Calu3 (cell line): ENCODE results near the gene PARP14. TPM values are rescaled to one million over a fixed set of nuclear protein-coding genes. Genes with fewer than 3 reads are reported as not detected.

Experiments used
- BruUV-seq: library from RNA; stranded (reverse); fragments of 400-500 nt; replicated peaks from 2 replicates; lab custom pipeline; 2021; lab: Mats Ljungman, UMichigan
- CTCF ChIA-PET: fragments of 300-600 bp; sonication (Branson Sonifier 250); formaldehyde crosslinking; loops from one replicate; lab custom pipeline; 2022; ENCODE audit warnings: antibody characterized with exemption; lab: Charles Lee
- DNase-seq: peaks from one replicate; pipeline ENCODE4 v3.0.0; 2022
- H3K27ac Mint-ChIP-seq: one replicate; pipeline ENCODE4 v1.8.0; 2022; ENCODE audit warnings: mixed read lengths; ENCODE audit not compliant: unreplicated experiment
- H3K27me3 Mint-ChIP-seq: one replicate; pipeline ENCODE4 v1.8.0; 2022; ENCODE audit warnings: mixed read lengths; ENCODE audit not compliant: unreplicated experiment
- H3K36me3 Mint-ChIP-seq: one replicate; pipeline ENCODE4 v1.8.0; 2022; ENCODE audit warnings: mild to moderate bottlenecking, moderate library complexity, mixed read lengths; ENCODE audit not compliant: insufficient read depth, unreplicated experiment
- H3K4me1 Mint-ChIP-seq: one replicate; pipeline ENCODE4 v1.8.0; 2022; ENCODE audit warnings: mild to moderate bottlenecking, low read depth, mixed read lengths; ENCODE audit not compliant: unreplicated experiment
- H3K4me3 Mint-ChIP-seq: one replicate; pipeline ENCODE4 v1.8.0; 2022; ENCODE audit warnings: mild to moderate bottlenecking, low read depth, moderate library complexity, mixed read lengths; ENCODE audit not compliant: unreplicated experiment
- H3K9me3 Mint-ChIP-seq: one replicate; pipeline ENCODE4 v1.8.0; 2022; ENCODE audit warnings: low read depth, mixed read lengths; ENCODE audit not compliant: unreplicated experiment
- CTCF ChIP-seq: fragments of 200-600 bp; IDR thresholded peaks from one replicate; pipeline ENCODE4 v1.8.0; 2022; ENCODE audit warnings: antibody characterized with exemption; ENCODE audit not compliant: unreplicated experiment
- intact Hi-C: fragments of 100-400 bp; cut with micrococcal nuclease; formaldehyde crosslinking; loops from one replicate; pipeline ENCODE4 v1.10.0; 2022; ENCODE audit not compliant: unreplicated experiment
- total RNA-seq: library from RNA; stranded (reverse); gene quantifications from 2 replicates; pipeline ENCODE4 v1.2.3, GENCODE V29; 2022

Gene PARP14
- total RNA-seq, 1 experiment from 2014 or later = 95.5 TPM

- no peak for TF ChIP-seq CTCF
- BruUV-seq = no TSS peak
- no peaks in the 10 kb centered on the region for H3K27me3 Mint-ChIP-seq
- H3K4me3 Mint-ChIP-seq = no peak overlapping the region
- CTCF ChIA-PET = no interaction called here
- DNase-seq = no peak
- no peak overlapping the region for H3K27ac Mint-ChIP-seq
- no peaks in the 10 kb centered on the region for H3K9me3 Mint-ChIP-seq
- intact Hi-C loops = no loop called here
- H3K36me3 Mint-ChIP-seq = peaks cover 18% of the 10 kb centered on the region
- H3K4me1 Mint-ChIP-seq = no peaks in the 10 kb centered on the region
Observed at GRCh38 chr3:122719273-122719921, 38.8 kb downstream of the PARP14 start.

- DNase-seq = no peak
- peaks cover 18% of the 10 kb centered on the region for H3K36me3 Mint-ChIP-seq
- H3K27ac Mint-ChIP-seq = no peak overlapping the region
- H3K4me3 Mint-ChIP-seq = no peak overlapping the region
- CTCF ChIA-PET = no interaction called here
- H3K27me3 Mint-ChIP-seq = no peaks in the 10 kb centered on the region
- H3K9me3 Mint-ChIP-seq = no peaks in the 10 kb centered on the region
- TF ChIP-seq CTCF = no peak
- BruUV-seq = no TSS peak
- no peaks in the 10 kb centered on the region for H3K4me1 Mint-ChIP-seq
- intact Hi-C loops = no loop called here
Observed at GRCh38 chr3:122725106-122725505, 44.5 kb downstream of the PARP14 start.

GRCh38 chr3:122727294-122727693 lies 46.7 kb downstream of the PARP14 start:
- H3K4me1 Mint-ChIP-seq = no peaks in the 10 kb centered on the region
- H3K4me3 Mint-ChIP-seq = no peak overlapping the region
- no peaks in the 10 kb centered on the region for H3K27me3 Mint-ChIP-seq
- intact Hi-C loops = no loop called here
- peaks cover 3% of the 10 kb centered on the region for H3K9me3 Mint-ChIP-seq
- CTCF ChIA-PET = no interaction called here
- DNase-seq = no peak
- TF ChIP-seq CTCF = no peak
- H3K27ac Mint-ChIP-seq = no peak overlapping the region
- no TSS peak for BruUV-seq
- peaks cover 21% of the 10 kb centered on the region for H3K36me3 Mint-ChIP-seq

- no peak overlapping the region for H3K4me3 Mint-ChIP-seq
- H3K27me3 Mint-ChIP-seq = no peaks in the 10 kb centered on the region
- peaks cover 3% of the 10 kb centered on the region for H3K9me3 Mint-ChIP-seq
- no TSS peak for BruUV-seq
- no peaks in the 10 kb centered on the region for H3K4me1 Mint-ChIP-seq
- CTCF ChIA-PET = no interaction called here
- no peak for DNase-seq
- no peak for TF ChIP-seq CTCF
- intact Hi-C loops = no loop called here
- H3K36me3 Mint-ChIP-seq = peaks cover 23% of the 10 kb centered on the region
- no peak overlapping the region for H3K27ac Mint-ChIP-seq
Observed at GRCh38 chr3:122727766-122728165, 47.1 kb downstream of the PARP14 start.
